HepG2 (cell line): ENCODE data around the gene CCNT2. TPM values are rescaled to one million over a fixed set of nuclear protein-coding genes. Genes with fewer than 3 reads are reported as not detected.
"Not testable (repeated sequence)": the region's sequence is repeated elsewhere in the genome, so short reads cannot be mapped to it uniquely, and the experiment has no call there.

Experiments used
- ATAC-seq: fragments of 200-7000 bp; cut with Tn5 transposase; 3 replicates; pipeline ENCODE4 v1.9.1; 2020; ENCODE audit warnings: mild to moderate bottlenecking, moderate library complexity
- BruUV-seq: library from RNA; stranded (reverse); fragments of 400-500 nt; replicated peaks from 2 replicates; lab custom pipeline; 2021; lab: Mats Ljungman, UMichigan
- CTCF ChIA-PET: fragments of 300-600 bp; formaldehyde crosslinking; extraction: SDS; loops from one replicate; lab custom pipeline; 2021; ENCODE audit warnings: low total read pairs, inconsistent platforms, low intra/inter-chr PET ratio; lab: Yijun Ruan, JAX
- POLR2A ChIA-PET: fragments of 350-600 bp; sonication (Branson Sonifier 250); formaldehyde crosslinking; loops from one replicate; lab custom pipeline; 2020; ENCODE audit warnings: antibody characterized with exemption, inconsistent platforms; lab: Yijun Ruan, JAX
- DNase-seq: peaks from one replicate; pipeline ENCODE4 v3.0.0-alpha.2; 2015; ENCODE audit warnings: low spot score
- FAIRE-seq: peaks from 3 replicates; lab custom pipeline; 2011; peaks lifted over from hg19 to GRCh38; lab: Jason Lieb, UNC
- H2AFZ ChIP-seq: one replicate; pipeline ENCODE4 v1.6.1; 2011; ENCODE audit warnings: low read length, inconsistent platforms
- H3K27ac ChIP-seq: fragments of 300-600 bp; 3 replicates; pipeline ENCODE4 v1.8.0; 2011; ENCODE audit warnings: mixed run types, mild to moderate bottlenecking, mixed read lengths, low read length, inconsistent platforms; ENCODE audit not compliant: insufficient read depth; ENCODE audit errors: extremely low read length
- H3K27me3 ChIP-seq, 2 experiments: fragments of 200-600 bp in 1 of 2; 2 replicates in 1 of 2; 3 replicates in 1 of 2; pipeline versions ENCODE4 v1.6.0 to v1.8.0; 2011; ENCODE audit warnings: low read length in 2 of 2, mild to moderate bottlenecking in 2 of 2, moderate library complexity in 2 of 2, inconsistent platforms in 1 of 2; ENCODE audit not compliant: insufficient read depth in 2 of 2, control insufficient read depth in 1 of 2
- H3K36me3 ChIP-seq, 2 experiments: fragments of 200-600 bp in 1 of 2; replicated peaks in 1 of 2; 2 replicates in 1 of 2; 3 replicates in 1 of 2; pipeline versions ENCODE4 v1.5.1 to v1.8.0; 2011; ENCODE audit warnings: low read length in 2 of 2, inconsistent platforms in 1 of 2; ENCODE audit not compliant: insufficient read depth in 2 of 2, control insufficient read depth in 1 of 2
- H3K4me1 ChIP-seq: 2 replicates; pipeline ENCODE4 v1.5.1; 2012; ENCODE audit warnings: low read length, inconsistent platforms; ENCODE audit not compliant: insufficient read depth
- H3K4me2 ChIP-seq: 2 replicates; pipeline ENCODE4 v1.6.0; 2011; ENCODE audit warnings: low read depth, low read length, inconsistent platforms
- H3K4me3 ChIP-seq, 3 experiments: fragments of 200-600 bp in 1 of 3; sonication (generic), shearing (Covaris generic) in 1 of 3; replicated peaks in 1 of 3; 2 replicates each; pipeline ENCODE4 v1.5.1; 2011 to 2016; ENCODE audit warnings: low read length in 3 of 3, inconsistent platforms in 2 of 3, low read depth in 2 of 3, mild to moderate bottlenecking in 2 of 3, control low read depth in 1 of 3, mixed read lengths in 1 of 3; ENCODE audit not compliant: insufficient read depth in 1 of 3
- H3K79me2 ChIP-seq: one replicate; pipeline ENCODE4 v1.6.1; 2011; ENCODE audit warnings: low read length, inconsistent platforms; ENCODE audit not compliant: insufficient read depth
- H3K9ac ChIP-seq: 2 replicates; pipeline ENCODE4 v1.6.0; 2011; ENCODE audit warnings: mild to moderate bottlenecking, low read depth, low read length, inconsistent platforms; ENCODE audit not compliant: insufficient read depth
- H3K9me3 ChIP-seq: 2 replicates; pipeline ENCODE4 v1.5.1; 2012; ENCODE audit warnings: mild to moderate bottlenecking, low read length
- H4K20me1 ChIP-seq: 2 replicates; pipeline ENCODE4 v1.6.0; 2011; ENCODE audit warnings: inconsistent platforms, mild to moderate bottlenecking, low read length, moderate library complexity; ENCODE audit not compliant: insufficient read depth
- ATF5 ChIP-seq: sonication (generic); formaldehyde crosslinking; IDR thresholded peaks from 2 replicates; pipeline ENCODE4 v1.4.0; 2020; ENCODE audit warnings: mild to moderate bottlenecking, low read depth, missing genetic modification reagents
- CEBPB ChIP-seq: IDR thresholded peaks from 2 replicates; pipeline ENCODE4 v1.6.1; 2011; ENCODE audit warnings: low read depth, low read length, improper control_type of control experiment, borderline replicate concordance
- FOXA1 ChIP-seq, 2 experiments: fragments of 450-650 bp in 1 of 2; sonication (generic) in 1 of 2; formaldehyde crosslinking in 1 of 2; IDR thresholded peaks; 2 replicates each; pipeline versions ENCODE4 v1.4.0 to v1.6.1; 2016 to 2020; ENCODE audit warnings: missing genetic modification reagents in 1 of 2
- FOXP1 ChIP-seq, 2 experiments: fragments of 450-650 bp in 1 of 2; IDR thresholded peaks; 2 replicates each; pipeline ENCODE4 v1.6.1; 2017 to 2018; ENCODE audit warnings: antibody characterized with exemption in 1 of 2
- GABPA ChIP-seq, 2 experiments: IDR thresholded peaks; 2 replicates each; pipeline ENCODE4 v1.6.1; 2011 to 2016; ENCODE audit warnings: low read depth in 2 of 2, low read length in 1 of 2, missing biosample characterization in 1 of 2, missing genetic modification characterization in 1 of 2
- HCFC1 ChIP-seq: fragments of 150-350 bp; IDR thresholded peaks from 2 replicates; pipeline ENCODE4 v1.6.1; 2014; ENCODE audit warnings: low read depth, low read length
- HOMEZ ChIP-seq: IDR thresholded peaks from 2 replicates; pipeline ENCODE4 v1.6.1; 2016; ENCODE audit warnings: low read depth
- KAT2B ChIP-seq: fragments of 150-350 bp; IDR thresholded peaks from 2 replicates; pipeline ENCODE4 v1.6.1; 2014; ENCODE audit warnings: low read depth, low read length, borderline replicate concordance
- MTA3 ChIP-seq: sonication (generic); formaldehyde crosslinking; IDR thresholded peaks from 2 replicates; pipeline ENCODE4 v1.4.0; 2020; ENCODE audit warnings: missing genetic modification reagents
- RAD21 ChIP-seq: fragments of 450-650 bp; formaldehyde crosslinking; IDR thresholded peaks from 2 replicates; pipeline ENCODE4 v1.5.0; 2020; ENCODE audit warnings: mild to moderate bottlenecking
- SIN3A ChIP-seq: IDR thresholded peaks from 2 replicates; pipeline ENCODE4 v1.6.1; 2011; ENCODE audit warnings: low read depth, mild to moderate bottlenecking, control low read depth, low read length, borderline replicate concordance
- ZNF274 ChIP-seq: sonication (generic); formaldehyde crosslinking; IDR thresholded peaks from 2 replicates; pipeline ENCODE4 v1.5.1; 2020; ENCODE audit warnings: mild to moderate bottlenecking, missing genetic modification reagents
- ZNF362 ChIP-seq: sonication (generic); formaldehyde crosslinking; IDR thresholded peaks from 2 replicates; pipeline ENCODE4 v1.4.0; 2020; ENCODE audit warnings: missing genetic modification reagents, mild to moderate bottlenecking, borderline replicate concordance
- ZNF460 ChIP-seq: sonication (generic); formaldehyde crosslinking; IDR thresholded peaks from 2 replicates; pipeline ENCODE4 v1.5.1; 2020; ENCODE audit warnings: missing genetic modification reagents, mild to moderate bottlenecking, borderline replicate concordance
- ZNF619 ChIP-seq: sonication (generic); formaldehyde crosslinking; IDR thresholded peaks from 2 replicates; pipeline ENCODE4 v1.4.0; 2020; ENCODE audit warnings: mild to moderate bottlenecking, missing genetic modification reagents
- WGBS: methylation state at CpG from one replicate; pipeline ENCODE4 v1.1.6; 2017; ENCODE audit warnings: low lambda C conversion rate; 5-methylcytosine and 5-hydroxymethylcytosine counted together
- in situ Hi-C: cut with HindIII; loops from 2 replicates; pipeline ENCODE4 v1.10.0; 2017; ENCODE audit warnings: low pct_unique_long_range_greater_than_20kb; ENCODE audit not compliant: extremely low pct_ligation_motif_present
- intact Hi-C: fragments of 100-400 bp; cut with micrococcal nuclease; formaldehyde crosslinking; loops from one replicate; pipeline ENCODE4 v1.10.0; 2022; ENCODE audit not compliant: unreplicated experiment
- polyA plus RNA-seq, 8 experiments: library from polyadenylated mRNA; depleted of rRNA in 3 of 8; stranded (reverse) in 7 of 8; unstranded in 1 of 8; fragments of >200 nt; fragmentation: Illumina TruSeq in 4 of 8; extraction: Trizol in 4 of 8; gene quantifications; 2 replicates each; pipeline versions ENCODE4 v1.2.1 to v1.2.3, GENCODE V29; 2011 to 2016; ENCODE audit warnings: low read depth in 4 of 8, missing spikeins in 1 of 8, mixed read lengths in 1 of 8; ENCODE audit not compliant: insufficient read depth in 1 of 8
- total RNA-seq, 5 experiments: library from RNA; depleted of rRNA; stranded (reverse); fragments of >200 nt; fragmentation: Illumina TruSeq; extraction: Trizol; gene quantifications; 2 replicates each; pipeline ENCODE4 v1.2.3, GENCODE V29; 2016; ENCODE audit warnings: low read depth in 1 of 5

Gene CCNT2
- total and polyA plus RNA-seq, 2 of the 13 experiments (the other 11 are each of a cell fraction or from before 2014, with no cell fraction given), result 22.1 to 34.4 TPM

GRCh38 chr2:134903701-134904100 is 14.9 kb upstream of the CCNT2 start:
- DNase-seq; BruUV-seq; in situ Hi-C loops; H3K27me3 ChIP-seq; H3K79me2 ChIP-seq; CTCF ChIA-PET; H3K36me3 ChIP-seq; FAIRE-seq; H3K27ac ChIP-seq; H3K9me3 ChIP-seq; H3K4me2 ChIP-seq; H2AFZ ChIP-seq; intact Hi-C loops; POLR2A ChIA-PET; H3K9ac ChIP-seq; H3K4me1 ChIP-seq; H4K20me1 ChIP-seq; H3K4me3 ChIP-seq; ATAC-seq; TF ChIP-seq FOXP1 (CRISPR knock-in tag; IDR thresholded peaks at IDR 0.05): not testable (repeated sequence)
- WGBS, result 57% methylated on average over 13 of the region's 13 CpGs
- TF ChIP-seq ZNF460 (CRISPR knock-in tag), result peak; percentile 33; the same call in 1 of the 2 replicates
- TF ChIP-seq CEBPB, result peak; percentile 16; the same call in 1 of the 2 replicates
- TF ChIP-seq ZNF362 (CRISPR knock-in tag), result peak; percentile 48; the same call in 1 of the 2 replicates
- peak; percentile 79 for TF ChIP-seq FOXP1 (IDR thresholded peaks at IDR 0.05)

DNA sequence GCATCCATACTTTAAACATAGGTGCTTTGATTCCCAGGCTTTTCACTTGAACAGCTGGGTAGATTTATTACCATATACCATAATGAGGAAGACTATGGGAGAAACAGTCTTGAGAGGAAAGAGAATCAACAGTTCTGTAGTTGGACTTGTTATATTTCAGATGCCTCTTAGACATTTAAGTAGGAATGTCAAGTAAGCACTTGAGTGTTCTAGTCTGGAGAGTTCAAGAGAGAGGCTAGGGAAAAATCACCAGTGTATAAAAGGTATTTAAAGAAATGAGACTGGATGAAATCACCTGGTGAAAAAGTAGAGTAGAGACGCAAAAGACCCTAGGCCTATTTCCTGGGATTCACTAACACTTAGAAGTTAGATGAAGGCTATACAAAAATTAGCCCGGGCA is 13.5 kb upstream of the CCNT2 start:
- DNase-seq, result no peak
- Histone ChIP-seq H3K36me3 (no peaks in the 10 kb centered on the region), H3K4me3 (no peak overlapping the region), H3K79me2 (no peaks in the 10 kb centered on the region), H3K4me2 (no peak overlapping the region), H3K27ac (no peak overlapping the region), H3K9me3 (no peaks in the 10 kb centered on the region), H3K4me1 (no peaks in the 10 kb centered on the region), H2AFZ (no peak overlapping the region), H3K27me3 (no peaks in the 10 kb centered on the region), H3K9ac (no peak overlapping the region), H4K20me1 (no peaks in the 10 kb centered on the region)
- in situ Hi-C loops (no loop called here), intact Hi-C loops (no loop called here)
- POLR2A ChIA-PET, result no interaction called here
- CTCF ChIA-PET, result no interaction called here
- WGBS, result 72% methylated on average over 2 of the region's 2 CpGs
- no peak for FAIRE-seq
- BruUV-seq, result no TSS peak
- ATAC-seq, result no peak
- TF ChIP-seq FOXA1 (IDR thresholded peaks at IDR 0.05) (no peak), FOXA1 (CRISPR knock-in tag; IDR thresholded peaks at IDR 0.05) (no peak), GABPA (IDR thresholded peaks at IDR 0.05; ENCODE audit: low read depth, low read length) (no peak), GABPA (CRISPR knock-in tag; IDR thresholded peaks at IDR 0.05; ENCODE audit: low read depth) (no peak), ZNF619 (CRISPR knock-in tag) (no peak), ZNF274 (CRISPR knock-in tag) (no peak), MTA3 (CRISPR knock-in tag) (no peak), RAD21 (CRISPR knock-in tag) (no peak), KAT2B (no peak), HCFC1 (no peak), SIN3A (no peak), HOMEZ (CRISPR knock-in tag) (no peak), ATF5 (CRISPR knock-in tag) (no peak)
